HL-60 (cell line): ENCODE results near the gene ANKRD34A.

ENCODE experiments used
- DNase-seq, 2 experiments: peaks; one replicate each; pipeline ENCODE4 v3.0.0-alpha.2; 2010 to 2020; ENCODE audit warnings: low read depth in 1 of 2, low spot score in 1 of 2
- H3K27ac ChIP-seq: fragments of 250-450 bp; sonication (Bioruptor Pico); replicated peaks from 2 replicates; pipeline ENCODE4 v1.5.1; 2020; ENCODE audit warnings: mild to moderate bottlenecking, moderate library complexity
- H3K27me3 ChIP-seq: fragments of 250-450 bp; sonication (Bioruptor Pico); 2 replicates; pipeline ENCODE4 v1.5.1; 2021; ENCODE audit warnings: mild to moderate bottlenecking, moderate library complexity; ENCODE audit not compliant: insufficient read depth, poor library complexity, severe bottlenecking
- H3K4me3 ChIP-seq: replicated peaks from 2 replicates; pipeline ENCODE4 v1.5.1; 2011; ENCODE audit warnings: mild to moderate bottlenecking, control low read depth, low read length; ENCODE audit not compliant: insufficient read depth
- GABPA ChIP-seq: IDR thresholded peaks from 2 replicates; pipeline ENCODE4 v1.6.1; 2012; ENCODE audit warnings: low read depth
- POLR2AphosphoS5 ChIP-seq: IDR thresholded peaks from 2 replicates; pipeline ENCODE4 v1.6.1; 2012; ENCODE audit warnings: low read depth
- SPI1 ChIP-seq: IDR thresholded peaks from 2 replicates; pipeline ENCODE4 v1.6.1; 2012; ENCODE audit warnings: low read depth, mild to moderate bottlenecking, borderline replicate concordance
- TF ChIP-seq, protein P1 (sequence below): IDR thresholded peaks from one replicate; pipeline ENCODE4 v1.5.1; 2011; ENCODE audit warnings: low read length, control low read depth, inconsistent platforms; ENCODE audit not compliant: insufficient read depth
- TF ChIP-seq, protein P2 (sequence below): IDR thresholded peaks from 2 replicates; pipeline ENCODE4 v1.6.1; 2012; ENCODE audit warnings: low read depth; ENCODE audit not compliant: insufficient replicate concordance

The ANKRD34A gene

DNA sequence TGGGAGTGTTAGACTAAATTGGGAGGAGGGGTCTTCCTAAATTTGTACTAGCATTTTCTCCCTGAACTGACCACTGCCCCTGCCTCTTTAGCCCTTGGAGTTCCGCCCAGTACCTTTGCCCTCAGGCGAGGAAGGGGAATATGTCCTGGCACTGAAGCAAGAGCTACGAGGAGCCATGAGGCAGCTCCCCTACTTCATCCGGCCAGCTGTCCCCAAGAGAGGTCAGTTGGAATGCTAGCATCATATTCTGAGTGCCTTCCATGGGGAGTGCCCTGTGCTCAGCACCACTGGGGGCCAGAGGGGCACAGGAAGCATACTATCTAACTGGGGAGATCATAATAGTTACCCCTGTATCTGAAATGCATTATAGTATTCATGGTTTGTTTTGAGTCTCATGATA is 10.8 kb upstream of the ANKRD34A start:
- Histone ChIP-seq H3K4me3 (no peak overlapping the region), H3K27me3 (no peaks in the 10 kb centered on the region), H3K27ac (no peak overlapping the region)
- TF ChIP-seq POLR2AphosphoS5 = no peak
- TF ChIP-seq, protein P1, sequence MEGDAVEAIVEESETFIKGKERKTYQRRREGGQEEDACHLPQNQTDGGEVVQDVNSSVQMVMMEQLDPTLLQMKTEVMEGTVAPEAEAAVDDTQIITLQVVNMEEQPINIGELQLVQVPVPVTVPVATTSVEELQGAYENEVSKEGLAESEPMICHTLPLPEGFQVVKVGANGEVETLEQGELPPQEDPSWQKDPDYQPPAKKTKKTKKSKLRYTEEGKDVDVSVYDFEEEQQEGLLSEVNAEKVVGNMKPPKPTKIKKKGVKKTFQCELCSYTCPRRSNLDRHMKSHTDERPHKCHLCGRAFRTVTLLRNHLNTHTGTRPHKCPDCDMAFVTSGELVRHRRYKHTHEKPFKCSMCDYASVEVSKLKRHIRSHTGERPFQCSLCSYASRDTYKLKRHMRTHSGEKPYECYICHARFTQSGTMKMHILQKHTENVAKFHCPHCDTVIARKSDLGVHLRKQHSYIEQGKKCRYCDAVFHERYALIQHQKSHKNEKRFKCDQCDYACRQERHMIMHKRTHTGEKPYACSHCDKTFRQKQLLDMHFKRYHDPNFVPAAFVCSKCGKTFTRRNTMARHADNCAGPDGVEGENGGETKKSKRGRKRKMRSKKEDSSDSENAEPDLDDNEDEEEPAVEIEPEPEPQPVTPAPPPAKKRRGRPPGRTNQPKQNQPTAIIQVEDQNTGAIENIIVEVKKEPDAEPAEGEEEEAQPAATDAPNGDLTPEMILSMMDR = no peak
- no peak for TF ChIP-seq SPI1
- TF ChIP-seq, protein P2, sequence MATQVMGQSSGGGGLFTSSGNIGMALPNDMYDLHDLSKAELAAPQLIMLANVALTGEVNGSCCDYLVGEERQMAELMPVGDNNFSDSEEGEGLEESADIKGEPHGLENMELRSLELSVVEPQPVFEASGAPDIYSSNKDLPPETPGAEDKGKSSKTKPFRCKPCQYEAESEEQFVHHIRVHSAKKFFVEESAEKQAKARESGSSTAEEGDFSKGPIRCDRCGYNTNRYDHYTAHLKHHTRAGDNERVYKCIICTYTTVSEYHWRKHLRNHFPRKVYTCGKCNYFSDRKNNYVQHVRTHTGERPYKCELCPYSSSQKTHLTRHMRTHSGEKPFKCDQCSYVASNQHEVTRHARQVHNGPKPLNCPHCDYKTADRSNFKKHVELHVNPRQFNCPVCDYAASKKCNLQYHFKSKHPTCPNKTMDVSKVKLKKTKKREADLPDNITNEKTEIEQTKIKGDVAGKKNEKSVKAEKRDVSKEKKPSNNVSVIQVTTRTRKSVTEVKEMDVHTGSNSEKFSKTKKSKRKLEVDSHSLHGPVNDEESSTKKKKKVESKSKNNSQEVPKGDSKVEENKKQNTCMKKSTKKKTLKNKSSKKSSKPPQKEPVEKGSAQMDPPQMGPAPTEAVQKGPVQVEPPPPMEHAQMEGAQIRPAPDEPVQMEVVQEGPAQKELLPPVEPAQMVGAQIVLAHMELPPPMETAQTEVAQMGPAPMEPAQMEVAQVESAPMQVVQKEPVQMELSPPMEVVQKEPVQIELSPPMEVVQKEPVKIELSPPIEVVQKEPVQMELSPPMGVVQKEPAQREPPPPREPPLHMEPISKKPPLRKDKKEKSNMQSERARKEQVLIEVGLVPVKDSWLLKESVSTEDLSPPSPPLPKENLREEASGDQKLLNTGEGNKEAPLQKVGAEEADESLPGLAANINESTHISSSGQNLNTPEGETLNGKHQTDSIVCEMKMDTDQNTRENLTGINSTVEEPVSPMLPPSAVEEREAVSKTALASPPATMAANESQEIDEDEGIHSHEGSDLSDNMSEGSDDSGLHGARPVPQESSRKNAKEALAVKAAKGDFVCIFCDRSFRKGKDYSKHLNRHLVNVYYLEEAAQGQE = no peak
- TF ChIP-seq GABPA = no peak
- no peak for DNase-seq

DNA sequence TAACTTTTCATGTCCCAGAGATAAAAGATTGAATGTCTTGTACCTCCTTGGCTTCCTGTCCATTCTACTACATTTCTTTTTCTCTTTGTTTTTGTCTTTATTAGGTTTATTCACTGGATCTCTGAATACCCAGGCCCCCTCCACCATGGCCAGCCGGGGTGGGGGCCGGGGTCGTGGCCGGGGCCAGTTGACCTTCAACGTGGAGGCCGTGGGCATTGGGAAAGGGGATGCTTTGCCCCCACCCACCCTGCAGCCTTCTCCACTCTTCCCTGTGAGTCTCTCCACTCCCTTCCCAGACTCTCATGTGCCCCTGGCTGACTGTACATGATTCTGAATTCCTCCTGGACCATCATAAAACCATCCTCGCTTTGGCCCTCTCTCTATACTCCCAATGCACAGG is 10.3 kb upstream of the ANKRD34A start:
- Histone ChIP-seq H3K4me3 (no peak overlapping the region), H3K27ac (no peak overlapping the region), H3K27me3 (no peaks in the 10 kb centered on the region)
- DNase-seq = no peak
- no peak for TF ChIP-seq GABPA
- no peak for TF ChIP-seq POLR2AphosphoS5
- TF ChIP-seq SPI1 = no peak
- TF ChIP-seq, protein P1 = no peak
- TF ChIP-seq, protein P2 = no peak

DNA sequence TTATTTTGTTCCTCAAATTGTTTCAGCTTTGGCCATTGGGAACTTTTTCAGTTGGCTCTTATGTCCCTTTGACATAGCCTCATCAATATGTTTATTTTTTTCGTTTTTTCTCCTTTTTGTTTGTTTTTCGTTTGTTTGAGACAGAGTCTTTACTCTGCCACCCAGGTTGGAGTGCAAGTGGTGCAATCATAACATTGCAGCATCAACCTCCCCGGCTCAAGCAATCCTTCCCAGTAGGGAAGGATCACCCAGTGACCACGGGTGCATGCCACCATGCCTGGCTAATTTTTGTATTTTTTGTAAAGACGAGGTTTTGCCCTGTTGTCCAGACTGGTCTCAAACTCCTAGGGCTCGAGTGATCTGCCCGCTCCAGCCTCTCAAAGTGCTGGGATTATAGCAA is 8.2 kb upstream of the ANKRD34A start:
- DNase-seq = peak in 1 of 2 experiments; percentile 68
- H3K4me3 ChIP-seq = no peak overlapping the region
- no peak for TF ChIP-seq POLR2AphosphoS5
- TF ChIP-seq, protein P1 = no peak
- TF ChIP-seq SPI1 = no peak
- no peak for TF ChIP-seq GABPA
- TF ChIP-seq, protein P2 = no peak
- H3K27ac ChIP-seq = no peak overlapping the region
- H3K27me3 ChIP-seq = no peaks in the 10 kb centered on the region
